ENCODE measurements around the gene REST. TPM values are rescaled to one million over a fixed set of nuclear protein-coding genes. Genes with fewer than 3 reads are reported as not detected.

Gene REST
- polyA plus RNA-seq, 1 donor (not counting 4 experiments of a cell fraction or from before 2014, with no cell fraction given): 22.6 TPM

- Histone ChIP-seq H3K4me3 (ENCODE audit: control insufficient read depth in 2 of 3, extremely low read depth in 1 of 3, insufficient read depth in 2 of 3, low read depth in 1 of 3, low read length in 3 of 3) (peak within 1 kb of the TSS; percentile 86 to 99 (median 97)), H2AFZ (ENCODE audit: control insufficient read depth, low read length) (peak within 1 kb of the TSS; percentile 95), H3K27me3 (ENCODE audit: control insufficient read depth, extremely low read depth, insufficient read depth, low read length) (no peaks in the 10 kb centered on the region), H3K4me2 (ENCODE audit: control insufficient read depth, extremely low read depth, insufficient read depth, low read depth, low read length) (peak within 1 kb of the TSS; percentile 79), H3K79me2 (ENCODE audit: control insufficient read depth, insufficient read depth, low read length) (peaks cover 82% of the 10 kb centered on the region), H3K9me1 (ENCODE audit: control insufficient read depth, extremely low read depth, insufficient read depth, low read length) (no peaks in the 10 kb centered on the region), H3K4me1 (ENCODE audit: control insufficient read depth, extremely low read depth, insufficient read depth, low read length) (peaks cover 20% of the 10 kb centered on the region), H3K9ac (ENCODE audit: control insufficient read depth, extremely low read depth, insufficient read depth, low read length) (peak within 1 kb of the TSS; percentile 98), H3K27ac (ENCODE audit: control insufficient read depth, insufficient read depth, low read length) (peak within 1 kb of the TSS; percentile 90), H3K9me3 (ENCODE audit: control insufficient read depth, low read depth, low read length) (no peaks in the 10 kb centered on the region), H4K20me1 (ENCODE audit: control insufficient read depth, extremely low read depth, insufficient read depth, low read length) (peaks cover 6% of the 10 kb centered on the region), H3K36me3 (ENCODE audit: control insufficient read depth in 2 of 2, extremely low read depth in 1 of 2, insufficient read depth in 2 of 2, low read length in 2 of 2) (peaks cover 12 to 14% of the 10 kb centered on the region in 2 experiments)
- FAIRE-seq: peak; percentile 87
- peak; percentile 91 for DNase-seq (ENCODE audit: low read depth, low spot score)
- no peak for TF ChIP-seq EZH2 (IDR thresholded peaks at IDR 0.05; ENCODE audit: low read length)
- TF ChIP-seq CTCF (optimal IDR thresholded peaks at IDR 0.05 in 1 of 3, IDR thresholded peaks at IDR 0.05 in 1 of 3, conservative IDR thresholded peaks at IDR 0.05 in 1 of 3; ENCODE audit: extremely low read depth in 1 of 3, insufficient read depth in 2 of 3, low read length in 3 of 3): no peak
- dilution Hi-C loops (cut with MboI; ENCODE audit: extremely low pct_ligation_motif_present, low sequenced_read_pairs): no loop called here
Observed at GRCh38 chr4:56977321-56978012, 69.8 kb downstream of the REST start, which contains the start of gene NOA1. Gene NOA1 (minus strand): TSS chr4:56977606. CDS start chr4:56977585, 21 bp downstream.

DNA sequence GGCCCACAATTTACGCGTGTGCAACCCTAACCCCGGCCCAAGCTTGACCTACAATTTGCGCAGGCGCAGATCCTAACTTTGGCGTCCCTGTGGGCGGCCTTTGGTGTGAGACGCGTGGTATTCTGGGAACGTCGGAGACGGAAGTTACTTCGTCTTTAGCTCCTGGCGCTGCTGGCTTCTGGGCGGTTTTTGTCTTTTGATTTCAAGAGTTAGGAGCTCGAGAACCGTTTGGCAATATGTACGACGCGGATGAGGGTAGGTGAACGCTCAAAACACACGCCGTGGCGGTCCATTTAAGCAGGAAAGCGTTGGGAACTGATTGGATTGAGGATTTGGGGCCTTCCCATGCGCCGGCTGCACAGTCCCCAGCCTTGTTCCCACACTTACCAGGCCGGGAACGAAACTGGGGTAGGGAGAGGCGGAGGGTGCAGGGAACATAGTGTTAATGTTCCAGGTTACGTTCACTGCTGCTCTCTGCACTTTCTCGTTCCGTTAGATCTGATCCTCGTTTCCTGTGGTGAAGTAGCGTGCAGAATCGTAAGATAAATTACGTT, 71.1 kb downstream of the REST start, which contains the start of gene POLR2B:
Gene POLR2B, plus strand, starts transcription at position 147 of the 554 bp plus-strand sequence. Its CDS starts 90 bp downstream, at position 237.
- Histone ChIP-seq H3K4me3 (ENCODE audit: control insufficient read depth in 2 of 3, extremely low read depth in 1 of 3, insufficient read depth in 2 of 3, low read depth in 1 of 3, low read length in 3 of 3) (peak within 1 kb of the TSS; percentile 86 to 99 (median 97)), H3K79me2 (ENCODE audit: control insufficient read depth, insufficient read depth, low read length) (peaks cover 86% of the 10 kb centered on the region), H4K20me1 (ENCODE audit: control insufficient read depth, extremely low read depth, insufficient read depth, low read length) (peaks cover 6% of the 10 kb centered on the region), H3K4me1 (ENCODE audit: control insufficient read depth, extremely low read depth, insufficient read depth, low read length) (peaks cover 20% of the 10 kb centered on the region), H3K4me2 (ENCODE audit: control insufficient read depth, extremely low read depth, insufficient read depth, low read depth, low read length) (peak within 1 kb of the TSS; percentile 79), H3K27ac (ENCODE audit: control insufficient read depth, insufficient read depth, low read length) (peak within 1 kb of the TSS; percentile 90), H3K36me3 (ENCODE audit: control insufficient read depth in 2 of 2, extremely low read depth in 1 of 2, insufficient read depth in 2 of 2, low read length in 2 of 2) (peaks cover 2 to 4% of the 10 kb centered on the region in 2 experiments), H3K9ac (ENCODE audit: control insufficient read depth, extremely low read depth, insufficient read depth, low read length) (peak within 1 kb of the TSS; percentile 98), H3K27me3 (ENCODE audit: control insufficient read depth, extremely low read depth, insufficient read depth, low read length) (no peaks in the 10 kb centered on the region), H3K9me3 (ENCODE audit: control insufficient read depth, low read depth, low read length) (no peaks in the 10 kb centered on the region), H2AFZ (ENCODE audit: control insufficient read depth, low read length) (peak within 1 kb of the TSS; percentile 82), H3K9me1 (ENCODE audit: control insufficient read depth, extremely low read depth, insufficient read depth, low read length) (no peaks in the 10 kb centered on the region)
- peak; percentile 60 for DNase-seq (ENCODE audit: low read depth, low spot score)
- peak; percentile 76 for FAIRE-seq
- TF ChIP-seq CTCF (optimal IDR thresholded peaks at IDR 0.05 in 1 of 3, IDR thresholded peaks at IDR 0.05 in 1 of 3, conservative IDR thresholded peaks at IDR 0.05 in 1 of 3; ENCODE audit: extremely low read depth in 1 of 3, insufficient read depth in 2 of 3, low read length in 3 of 3) (no peak), EZH2 (IDR thresholded peaks at IDR 0.05; ENCODE audit: low read length) (no peak)
- dilution Hi-C loops (cut with MboI; ENCODE audit: extremely low pct_ligation_motif_present, low sequenced_read_pairs): no loop called here

All from keratinocyte (primary cell).